RPMI8226 (cell line): ENCODE measurements around the gene TMEM184B.

Experiments used
- DNase-seq: peaks from one replicate; pipeline ENCODE4 v3.0.0-alpha.2; 2015

TMEM184B gene

DNA sequence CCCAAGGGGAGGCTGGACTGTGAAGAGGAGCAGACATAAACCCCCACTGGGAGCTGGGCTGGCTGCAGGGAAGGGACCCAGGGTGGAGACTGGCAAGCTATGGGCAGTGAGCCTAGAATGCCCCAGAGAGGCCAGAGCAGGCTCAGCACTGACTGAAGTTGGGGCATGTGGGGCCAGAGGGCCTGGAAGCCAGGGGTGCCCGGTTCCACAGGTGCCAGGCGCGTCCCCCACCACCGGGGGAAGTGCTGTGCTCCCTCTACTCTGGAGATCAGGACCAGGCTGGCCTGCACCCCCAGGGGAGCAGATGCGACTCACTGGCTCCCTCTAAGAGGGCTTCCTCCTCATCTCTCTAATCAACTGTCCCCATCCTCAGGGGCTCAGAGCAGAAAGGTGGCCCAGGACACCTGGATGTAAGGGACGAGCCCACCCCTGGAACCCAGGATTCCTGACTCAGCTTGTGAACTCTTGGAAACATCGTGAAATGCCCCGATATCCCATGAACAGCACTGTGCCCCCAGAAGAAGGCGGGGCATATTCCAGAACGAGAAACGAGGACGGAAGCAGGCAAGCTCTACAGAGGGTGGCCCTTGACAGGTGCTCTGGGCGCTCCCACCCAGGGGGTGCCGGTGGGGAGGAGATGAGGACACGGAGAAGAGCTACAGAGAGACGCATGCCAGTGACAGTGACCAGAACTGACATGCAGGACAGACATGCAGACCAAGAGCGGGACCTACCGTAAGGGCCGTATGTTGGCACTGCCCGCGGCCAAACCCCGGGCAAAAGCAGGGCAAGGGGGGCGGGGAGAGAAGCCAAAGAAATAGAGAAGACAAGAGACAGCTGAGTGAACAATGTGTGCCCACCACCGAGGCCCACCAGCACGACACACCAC lies 50.7 kb downstream of the TMEM184B start:
- DNase-seq, result no peak

DNA sequence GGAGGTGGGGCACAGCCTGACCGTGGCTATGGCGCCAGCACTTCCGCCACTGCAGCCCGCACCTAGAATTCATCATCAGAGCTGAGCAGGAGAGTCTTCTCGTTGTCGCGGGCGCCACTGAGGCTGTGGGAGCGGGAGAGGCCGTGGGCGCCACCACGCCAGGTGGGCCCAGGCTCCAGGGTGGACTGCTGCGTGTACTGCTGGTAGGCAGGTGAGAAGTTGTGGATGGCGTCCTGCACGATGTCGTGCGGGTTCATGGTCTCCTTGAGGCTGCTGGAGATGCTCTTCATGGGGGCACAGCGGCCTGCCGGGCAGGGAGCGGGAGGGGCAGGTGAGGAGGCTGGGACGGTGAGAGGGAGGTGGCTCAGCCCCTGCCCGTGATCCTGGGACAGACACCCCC lies 51.4 kb downstream of the TMEM184B start:
- DNase-seq, result no peak

DNA sequence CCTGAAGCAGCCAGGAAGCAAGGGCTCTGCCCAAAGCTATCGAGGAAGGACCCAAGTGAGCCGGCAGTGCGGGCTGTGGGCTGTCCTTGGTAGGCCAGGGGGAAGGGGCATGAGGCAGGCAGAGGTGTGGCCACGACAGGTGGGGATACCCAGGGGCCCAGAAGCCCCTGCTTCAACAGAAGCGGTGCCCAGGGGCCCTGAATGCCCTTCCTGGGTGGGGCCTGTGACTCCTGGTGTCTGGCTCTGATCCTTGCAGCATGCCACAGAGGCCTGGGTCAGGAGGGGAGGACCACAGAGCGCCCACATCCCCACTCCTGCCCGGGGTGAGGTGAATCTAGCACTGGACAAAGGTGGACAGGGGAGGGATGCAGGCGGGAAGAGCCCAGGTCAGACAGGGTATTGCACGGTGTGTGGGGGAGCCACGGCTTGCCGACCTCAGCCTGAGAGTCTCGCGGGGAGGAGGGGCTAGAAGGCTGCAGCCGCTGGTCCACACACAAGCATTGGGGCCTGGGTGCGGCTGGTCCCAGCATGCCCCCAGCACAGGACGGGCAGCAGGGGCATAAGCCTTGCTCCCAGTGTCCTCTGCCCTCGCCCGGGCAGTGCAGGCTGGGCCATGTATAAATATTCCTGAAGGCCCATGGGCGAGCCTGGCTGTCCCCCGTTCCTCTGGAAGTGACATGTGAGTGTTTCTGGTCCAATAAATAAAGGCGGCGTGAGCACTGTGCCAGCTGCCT lies 52.0 kb downstream of the TMEM184B start:
- no peak for DNase-seq

DNA sequence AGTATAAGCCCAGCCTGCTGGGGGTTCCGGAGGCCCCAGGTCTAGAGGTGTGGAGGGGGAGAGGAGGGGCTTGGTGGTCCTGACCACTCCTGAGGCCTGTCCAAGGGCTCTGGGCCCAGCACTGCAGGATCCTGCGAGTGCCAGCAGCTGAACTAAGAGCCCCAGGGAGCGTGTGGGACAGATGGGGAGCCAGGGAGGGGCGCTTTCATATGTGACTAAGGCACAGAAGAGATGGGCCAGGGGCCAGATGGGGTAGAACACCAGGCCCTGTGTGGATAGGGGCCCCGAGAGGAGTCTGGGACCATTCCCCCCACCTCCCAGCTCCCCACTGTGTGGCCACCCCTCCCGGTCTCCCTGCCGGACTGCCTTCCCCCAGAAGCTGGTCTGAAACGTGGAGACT lies 52.6 kb downstream of the TMEM184B start:
- no peak for DNase-seq

DNA sequence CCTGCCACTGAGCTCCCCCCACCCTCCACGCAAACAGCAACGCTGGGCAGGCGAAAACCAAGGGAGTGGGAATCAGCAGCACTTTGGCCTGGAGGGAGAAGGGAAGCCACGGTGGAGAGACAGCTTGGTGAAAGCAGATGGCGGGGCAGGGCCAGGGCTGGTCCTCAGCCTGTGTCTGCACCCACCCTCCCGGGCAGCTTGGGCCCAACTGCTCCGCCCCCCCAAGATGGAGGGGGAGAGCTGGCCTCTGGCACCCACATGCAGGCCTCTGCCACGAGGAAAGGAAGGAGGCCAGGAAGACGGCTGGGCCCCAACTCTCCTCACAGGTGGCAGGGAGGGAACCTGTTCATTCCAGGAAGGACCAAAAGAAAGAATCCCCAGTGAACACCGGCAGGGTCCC lies 53.2 kb downstream of the TMEM184B start:
- no peak for DNase-seq

DNA sequence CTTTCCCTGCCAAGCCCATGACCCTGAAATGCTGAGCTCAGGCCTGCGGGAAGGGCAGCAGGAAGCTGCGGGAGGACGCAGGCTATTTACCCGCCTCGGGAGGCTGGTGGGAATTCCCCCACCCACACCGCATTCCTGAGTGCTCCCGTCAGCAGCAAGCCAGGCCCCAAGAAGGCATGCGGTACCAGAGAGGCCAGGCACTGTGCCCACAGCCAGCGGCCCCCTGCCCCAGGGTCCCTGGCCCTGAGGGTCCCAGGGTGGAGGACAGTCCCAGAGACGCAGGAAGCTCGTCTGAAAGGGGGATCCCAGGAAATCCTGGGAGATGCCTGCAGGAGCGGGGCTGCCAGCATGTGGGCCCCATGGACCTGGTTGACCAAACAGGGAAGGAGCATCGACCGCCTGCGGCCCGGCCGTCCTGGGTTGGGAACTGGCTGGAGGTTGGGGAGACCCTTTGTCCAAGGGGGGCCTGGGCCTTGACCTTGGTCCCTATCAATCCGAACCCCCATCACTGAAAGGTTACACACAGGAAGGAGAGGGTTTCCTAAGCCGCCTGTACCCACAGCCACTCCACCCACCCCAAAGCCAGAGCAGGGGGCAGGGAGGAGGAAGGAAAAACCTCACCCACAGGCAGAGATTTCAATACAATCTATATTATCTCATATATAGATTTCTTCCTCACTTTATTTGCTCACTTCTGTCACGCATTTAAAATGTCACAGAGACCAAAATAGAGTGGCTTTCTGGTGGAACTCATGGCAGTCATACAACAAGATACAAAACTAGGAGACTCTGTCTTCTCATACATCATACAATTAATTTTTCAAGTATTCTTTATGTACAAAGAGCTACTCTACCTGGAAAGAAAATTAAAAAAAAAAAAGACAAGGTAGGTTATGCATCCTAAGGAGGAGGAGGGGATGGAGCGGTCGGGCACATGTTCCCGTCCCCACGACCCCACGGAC lies 53.9 kb downstream of the TMEM184B start:
- DNase-seq, result no peak

DNA sequence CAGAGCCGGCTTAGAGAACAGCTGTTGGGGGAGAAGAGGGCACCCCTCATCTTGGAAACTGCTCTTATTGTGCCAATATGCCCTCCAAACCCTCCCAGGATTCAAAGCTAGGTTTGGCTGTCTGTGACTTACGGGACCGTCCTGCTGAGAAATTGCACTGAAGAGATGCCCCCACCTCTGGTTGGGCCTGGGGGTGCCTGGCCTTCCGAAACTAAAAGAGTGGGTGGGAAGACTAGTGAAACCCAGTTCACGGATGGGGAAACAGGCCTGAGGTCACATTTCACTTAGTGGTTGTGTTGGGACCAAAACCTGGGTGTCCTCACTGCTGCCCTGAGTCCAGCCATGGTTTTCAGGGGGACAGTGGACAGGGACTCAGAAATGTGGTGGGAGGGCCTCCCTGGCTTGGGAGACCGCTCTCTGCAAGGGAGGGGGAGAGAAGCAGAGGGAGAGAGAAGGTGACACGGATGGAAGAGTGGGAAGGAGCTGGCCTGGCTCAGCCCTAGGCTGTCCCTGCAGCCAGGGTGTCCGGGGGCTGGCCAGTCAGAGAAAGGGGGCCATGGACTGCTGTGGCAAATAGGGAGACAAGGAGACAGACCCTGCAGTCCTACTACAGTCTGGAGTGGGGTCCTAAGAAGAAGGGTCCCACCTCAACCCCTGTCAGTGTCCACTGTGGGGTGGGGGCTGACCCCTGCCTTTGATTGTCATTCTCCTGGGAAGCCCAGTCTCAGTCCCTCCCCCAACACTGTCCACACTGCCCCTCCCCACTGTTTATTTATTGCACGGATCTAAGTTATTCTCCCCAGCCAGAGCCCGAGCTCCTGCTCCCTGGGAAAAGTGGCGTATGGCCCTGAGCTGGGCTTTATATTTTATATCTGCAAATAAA lies 57.4 kb downstream of the TMEM184B start:
- no peak for DNase-seq

DNA sequence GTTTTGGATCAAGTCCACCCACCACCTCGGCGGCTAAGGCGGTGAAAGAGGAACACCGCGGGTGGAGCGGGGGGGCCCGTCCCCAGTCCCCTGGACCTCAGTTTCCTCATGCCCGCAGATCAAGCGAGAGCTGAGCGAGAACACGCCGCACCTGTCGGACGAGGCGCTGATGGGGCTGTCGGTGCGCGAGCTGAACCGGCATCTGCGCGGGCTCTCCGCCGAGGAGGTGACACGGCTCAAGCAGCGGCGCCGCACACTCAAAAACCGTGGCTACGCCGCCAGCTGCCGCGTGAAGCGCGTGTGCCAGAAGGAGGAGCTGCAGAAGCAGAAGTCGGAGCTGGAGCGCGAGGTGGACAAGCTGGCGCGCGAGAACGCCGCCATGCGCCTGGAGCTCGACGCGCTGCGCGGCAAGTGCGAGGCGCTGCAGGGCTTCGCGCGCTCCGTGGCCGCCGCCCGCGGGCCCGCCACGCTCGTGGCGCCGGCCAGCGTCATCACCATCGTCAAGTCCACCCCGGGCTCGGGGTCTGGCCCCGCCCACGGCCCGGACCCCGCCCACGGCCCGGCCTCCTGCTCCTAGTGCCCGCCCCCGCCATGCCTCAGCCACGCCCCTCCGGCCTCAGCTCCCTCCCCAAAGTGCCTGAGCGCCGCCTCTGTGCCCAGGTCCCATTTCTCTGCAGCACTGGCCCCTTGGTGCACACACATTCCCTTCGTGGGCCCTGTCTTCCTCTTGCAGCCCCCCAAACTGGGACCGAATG lies 58.3 kb downstream of the TMEM184B start:
- DNase-seq, result peak; percentile 85

DNA sequence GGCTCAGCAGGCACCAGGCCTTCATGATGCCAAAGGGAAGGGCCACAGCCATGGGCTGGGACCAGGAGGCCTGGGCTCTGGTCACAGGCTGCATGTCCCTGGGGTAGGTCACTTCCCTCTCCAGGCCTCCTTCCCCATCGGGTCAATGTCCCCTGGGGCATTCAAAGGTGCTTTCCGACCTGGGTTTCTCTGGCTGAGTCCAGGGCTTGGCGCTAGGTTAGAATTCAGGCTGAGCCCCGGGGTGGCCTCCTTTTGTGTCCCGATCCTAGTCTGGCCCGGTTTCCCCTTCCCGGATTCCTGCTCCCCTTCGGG lies 58.9 kb downstream of the TMEM184B start:
- DNase-seq, result no peak

DNA sequence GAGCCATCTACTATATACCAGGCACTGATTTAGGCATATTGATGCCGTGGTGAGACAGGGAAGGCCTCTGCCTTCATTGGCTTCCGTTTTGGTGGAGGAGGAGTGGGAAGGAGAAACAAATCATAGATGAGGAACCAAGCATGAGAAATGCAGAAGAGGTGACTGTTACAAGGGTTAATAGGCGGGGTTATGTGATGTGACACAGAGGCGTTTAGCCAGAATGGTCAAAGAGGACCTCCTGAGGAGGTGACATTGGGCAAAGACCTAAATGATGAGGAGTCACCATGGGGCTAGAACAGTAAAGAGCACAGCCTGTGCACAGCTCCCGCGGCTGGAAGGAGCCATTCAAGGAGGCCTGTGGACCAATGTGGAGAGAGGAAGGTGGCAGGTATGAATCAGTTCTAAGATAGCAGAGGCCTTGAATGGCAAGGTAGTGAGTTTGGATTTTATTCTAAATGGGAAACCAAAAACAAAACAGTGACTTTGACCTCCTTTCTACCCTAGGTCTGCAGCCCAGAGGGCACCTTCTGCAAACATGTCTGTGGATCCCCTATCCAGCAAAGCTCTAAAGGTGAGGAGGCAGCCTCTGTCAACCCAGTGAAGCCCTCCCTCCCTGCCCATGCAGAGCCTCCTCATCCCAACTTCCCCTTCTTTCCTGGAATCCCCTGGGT lies 59.4 kb downstream of the TMEM184B start:
- DNase-seq, result no peak

DNA sequence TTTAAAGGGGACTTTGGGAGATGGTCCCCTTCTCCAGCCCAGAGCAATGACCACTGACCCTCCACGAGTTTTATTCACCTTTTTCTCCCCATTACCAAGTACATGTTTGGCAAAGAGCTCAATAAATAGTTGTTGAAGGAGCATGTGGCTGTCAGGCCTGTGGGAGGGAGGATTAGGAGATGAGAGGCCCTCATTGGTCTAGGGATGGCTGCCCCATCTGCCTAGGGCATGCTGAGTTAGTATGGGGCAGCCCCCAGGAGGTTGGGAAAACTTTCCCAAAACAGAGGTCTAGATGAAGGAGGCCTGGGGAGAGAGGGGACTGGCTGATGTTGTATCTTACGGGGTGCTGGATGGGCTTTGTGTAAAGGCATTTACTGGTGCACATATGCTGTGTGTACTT lies 60.4 kb downstream of the TMEM184B start:
- DNase-seq, result no peak

DNA sequence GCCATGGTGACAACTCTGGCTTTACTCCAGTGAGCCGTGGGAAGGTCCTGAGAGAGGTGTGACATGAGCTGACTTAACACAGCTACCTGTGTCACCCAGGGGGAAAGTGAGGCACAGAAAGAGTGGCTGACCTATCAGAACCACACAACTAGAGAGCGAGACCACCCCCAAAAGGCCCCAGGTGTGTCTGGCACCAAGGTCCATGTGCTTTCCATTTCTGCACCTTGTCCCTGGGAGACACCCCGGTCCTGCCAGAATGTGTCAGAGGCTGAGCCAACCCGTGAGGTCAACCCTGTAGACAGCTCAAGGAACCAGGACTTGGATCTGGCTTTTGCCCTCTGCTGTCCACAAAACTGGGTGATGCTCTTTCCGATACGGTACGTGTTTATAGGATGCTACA lies 61.3 kb downstream of the TMEM184B start:
- DNase-seq, result no peak

DNA sequence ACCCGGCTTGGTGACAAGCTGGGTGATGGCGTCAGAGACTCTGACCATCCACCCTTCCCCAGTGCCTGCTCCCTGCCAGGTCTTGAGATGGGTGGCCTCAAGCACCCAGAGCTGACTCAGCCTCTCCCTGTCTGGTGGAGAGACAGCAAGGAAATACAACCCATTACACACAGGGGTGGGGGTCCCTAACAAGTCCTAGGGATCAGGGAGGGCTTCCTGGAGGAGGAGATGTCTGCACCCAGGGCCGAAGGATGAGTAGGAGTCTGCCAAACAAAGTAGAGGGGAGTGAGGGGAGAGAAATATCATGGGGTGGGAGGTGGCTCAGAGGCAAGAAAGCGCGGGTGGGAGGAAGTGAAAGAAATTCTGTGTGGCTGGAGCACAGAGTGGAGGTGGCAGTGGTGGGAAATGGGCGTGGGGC lies 64.2 kb downstream of the TMEM184B start:
- no peak for DNase-seq

DNA sequence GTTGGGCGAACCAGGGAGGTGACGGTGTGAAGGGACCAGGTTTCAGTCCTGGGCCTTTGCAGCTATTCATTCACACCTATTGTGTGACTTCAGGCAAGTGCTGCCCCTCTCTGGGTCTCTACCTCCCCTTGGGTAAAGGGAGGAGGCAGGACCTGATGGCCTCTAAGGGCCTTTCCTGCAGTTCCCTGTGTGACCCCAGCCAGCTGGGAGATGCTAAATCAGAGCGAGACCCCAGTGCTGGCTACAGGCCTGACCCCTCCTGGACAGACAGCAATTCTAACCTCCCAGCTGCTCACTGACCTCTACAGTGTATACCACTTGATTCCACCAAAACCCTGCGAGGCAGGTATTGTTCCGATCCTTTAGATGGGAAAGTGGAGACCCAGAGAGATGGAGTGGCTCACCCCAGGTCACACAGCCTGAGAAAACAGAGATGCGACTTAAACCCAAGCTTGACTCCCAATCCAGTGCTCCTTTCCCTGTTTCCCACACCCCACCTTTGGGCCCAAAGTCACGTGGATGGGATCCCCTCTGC lies 64.8 kb downstream of the TMEM184B start:
- no peak for DNase-seq

DNA sequence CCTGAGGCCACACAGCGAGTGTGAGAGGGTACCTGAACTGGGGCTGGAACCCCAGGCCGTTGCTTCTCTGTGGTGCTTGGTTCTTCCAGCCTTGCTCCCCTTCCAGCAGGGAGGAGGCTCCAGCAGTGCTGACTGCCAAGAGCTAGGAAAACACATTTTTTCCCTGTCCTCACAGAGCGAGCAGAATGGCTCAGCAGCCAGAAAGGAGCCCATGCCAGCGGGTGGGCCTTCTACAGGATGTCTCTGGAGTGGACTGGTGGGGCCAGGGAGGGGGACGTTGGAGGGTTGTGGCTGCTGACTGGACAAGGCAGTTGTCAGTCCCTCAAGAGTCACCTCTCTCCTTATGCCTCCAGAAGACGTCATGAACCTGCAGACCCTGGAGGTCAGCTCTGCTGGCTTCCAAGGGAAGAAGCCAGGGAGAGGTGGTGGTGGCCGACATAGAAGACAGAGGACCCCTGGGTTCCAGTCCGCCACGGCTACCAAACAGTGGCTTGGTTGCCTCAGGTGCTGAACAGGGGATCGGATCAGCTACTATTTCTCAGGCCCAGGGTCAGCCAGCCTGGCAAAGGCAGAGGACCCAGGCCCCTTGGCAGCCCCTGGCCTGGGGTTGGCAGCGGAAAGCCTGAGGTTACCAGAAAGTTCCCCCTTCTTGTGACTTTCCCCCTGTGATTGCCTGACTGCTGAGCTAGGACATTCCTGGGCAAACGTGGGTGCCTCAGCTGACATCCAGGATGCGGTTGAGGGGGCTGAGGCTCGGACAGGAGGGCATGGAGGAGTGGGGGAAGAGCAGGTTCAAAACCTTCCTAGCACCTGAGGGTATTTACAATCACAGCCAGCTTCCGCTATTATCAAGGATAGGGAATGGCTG lies 67.3 kb downstream of the TMEM184B start:
- DNase-seq, result no peak

DNA sequence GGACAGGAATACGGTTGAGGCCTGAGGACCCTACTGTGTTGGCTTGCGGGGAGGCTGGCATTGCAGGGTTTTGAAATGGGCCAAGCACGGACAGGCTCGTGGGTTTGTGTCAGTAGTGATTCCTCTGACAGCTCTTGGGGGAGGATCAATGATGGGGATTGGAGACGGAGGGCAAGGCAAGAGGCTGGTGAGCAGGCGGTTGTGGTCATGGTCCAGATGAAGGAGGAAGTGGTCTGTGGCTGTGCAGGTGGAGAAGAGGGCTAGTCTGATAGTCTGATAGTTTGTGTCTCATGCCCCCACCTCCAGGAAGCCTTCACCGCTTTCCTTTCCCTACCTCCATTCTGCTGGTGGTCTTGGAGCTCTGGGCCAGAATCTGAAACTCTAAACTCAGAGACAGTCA lies 68.0 kb downstream of the TMEM184B start:
- DNase-seq, result no peak

DNA sequence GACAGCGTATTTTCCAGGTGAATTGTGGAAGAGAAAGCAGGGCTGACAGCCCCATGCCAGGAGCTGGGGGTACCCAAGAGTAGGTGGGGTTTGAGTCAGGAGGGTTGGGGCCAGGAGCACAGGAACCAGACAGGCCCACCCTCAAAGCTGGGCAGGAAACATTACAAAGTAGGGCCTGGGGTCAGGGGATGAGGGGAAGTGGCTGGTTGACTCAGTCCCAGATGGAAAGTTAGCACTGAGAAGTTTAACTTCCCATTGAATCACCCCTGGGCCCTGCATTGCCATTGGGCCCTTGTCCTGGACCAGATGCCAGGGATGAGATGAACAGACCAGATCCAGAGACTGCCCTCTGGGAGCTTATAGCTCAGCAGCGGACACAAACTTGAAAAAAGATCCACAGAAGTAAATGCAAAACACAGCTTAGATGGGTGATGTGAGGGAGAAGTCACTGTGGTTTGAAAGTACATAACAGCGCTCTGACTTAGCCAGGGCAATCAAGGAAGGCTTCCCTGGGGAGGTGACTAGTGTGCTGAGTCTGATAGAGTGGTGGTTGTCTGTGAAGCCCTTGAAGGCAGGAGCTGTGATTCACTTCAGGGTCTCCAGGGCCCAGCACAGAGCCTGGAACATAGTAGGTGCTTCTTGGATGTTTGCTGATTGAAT lies 68.8 kb downstream of the TMEM184B start:
- DNase-seq, result no peak

DNA sequence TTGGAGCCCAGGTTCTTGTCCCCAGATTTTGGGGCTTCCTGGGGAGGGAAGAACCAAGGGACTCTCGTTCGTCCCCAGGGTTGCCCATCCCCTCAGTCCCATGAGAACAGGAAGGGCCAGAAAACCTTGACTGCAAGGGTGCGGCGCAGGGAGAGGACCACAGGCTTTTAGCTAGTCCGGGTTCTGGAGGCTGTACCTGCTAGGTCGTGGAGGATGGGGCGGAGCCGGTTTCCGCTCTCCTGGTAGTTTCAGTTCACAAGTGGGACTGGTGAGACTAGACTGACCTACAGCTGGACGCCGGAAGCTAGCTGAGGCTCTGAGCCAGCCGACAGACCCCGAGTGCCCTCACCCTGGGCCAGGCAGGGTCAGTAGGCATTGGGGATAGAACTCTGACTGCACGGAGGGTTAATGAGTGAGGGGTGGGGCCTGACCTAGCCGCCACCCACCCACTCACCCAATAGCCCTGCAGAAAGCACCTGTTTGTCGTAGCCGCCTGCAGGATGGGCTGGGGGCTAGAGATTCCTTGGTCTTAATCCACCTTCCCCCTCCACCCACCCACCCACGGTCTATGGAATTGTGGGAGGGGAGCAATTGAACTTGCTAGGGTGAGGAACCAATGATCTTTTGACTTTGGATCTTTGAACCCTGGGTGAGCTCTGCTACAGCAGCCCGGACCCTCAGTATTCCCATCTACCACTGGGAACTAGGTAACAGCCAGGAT lies 69.6 kb downstream of the TMEM184B start:
- DNase-seq, result peak; percentile 79
